Memory B cell (primary cell): ENCODE results near the gene SLC1A4.
"Not testable (repeated sequence)": the region's sequence is repeated elsewhere in the genome, so short reads cannot be mapped to it uniquely, and the experiment has no call there.

ENCODE experiments used
- ATAC-seq: fragments of 150-1000 bp; cut with Tn5 transposase; 2 replicates; pipeline ENCODE4 v1.10.0; 2021; ENCODE audit warnings: low read depth, mild to moderate bottlenecking, moderate library complexity
- DNase-seq, 2 donors: peaks; one replicate each; pipeline ENCODE4 v3.0.0; 2022; ENCODE audit warnings: low spot score in 2 of 2
- H3K27ac Mint-ChIP-seq: one replicate; pipeline ENCODE4 v1.8.0; 2022; ENCODE audit warnings: mild to moderate bottlenecking, moderate library complexity, mixed read lengths
- H3K27me3 Mint-ChIP-seq: one replicate; pipeline ENCODE4 v1.8.0; 2022; ENCODE audit warnings: mixed read lengths
- H3K36me3 Mint-ChIP-seq: one replicate; pipeline ENCODE4 v1.8.0; 2022; ENCODE audit warnings: mild to moderate bottlenecking, mixed read lengths
- H3K4me1 Mint-ChIP-seq: one replicate; pipeline ENCODE4 v1.8.0; 2022; ENCODE audit warnings: mixed read lengths
- H3K4me3 Mint-ChIP-seq: one replicate; pipeline ENCODE4 v1.8.0; 2022; ENCODE audit warnings: mild to moderate bottlenecking, moderate library complexity, mixed read lengths
- H3K9me3 Mint-ChIP-seq: one replicate; pipeline ENCODE4 v1.8.0; 2022; ENCODE audit warnings: mixed read lengths

The SLC1A4 gene

GRCh38 chr2:64952511-64953482, 36.4 kb upstream of the SLC1A4 start:
- ATAC-seq = no peak
- Mint-ChIP-seq H3K36me3 (peaks cover 6% of the 10 kb centered on the region), H3K4me3 (no peak overlapping the region), H3K27me3 (no peaks in the 10 kb centered on the region), H3K9me3 (peaks cover 3% of the 10 kb centered on the region), H3K27ac (no peak overlapping the region), H3K4me1 (peaks cover 10% of the 10 kb centered on the region)
- no peak for DNase-seq

DNA sequence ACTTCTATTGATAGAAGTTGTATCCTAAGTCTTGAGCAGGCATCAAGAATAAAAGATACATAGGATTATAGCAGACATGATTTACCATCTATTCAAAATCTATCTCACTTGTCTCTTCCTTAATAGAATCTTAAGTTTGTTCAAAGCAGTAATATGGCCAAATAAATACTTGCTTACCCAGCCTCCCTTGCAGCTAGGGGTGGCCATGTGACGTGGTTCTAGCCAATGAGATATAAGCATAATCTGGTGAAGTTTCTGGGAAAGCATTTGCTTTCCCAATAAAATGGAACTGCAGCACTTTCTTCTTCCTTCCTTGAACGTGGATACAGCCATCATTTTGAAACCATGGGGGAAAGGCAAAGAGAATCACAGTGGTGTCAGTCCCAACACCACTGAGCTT, 33.7 kb upstream of the SLC1A4 start:
- no peaks in the 10 kb centered on the region for H3K27me3 Mint-ChIP-seq
- ATAC-seq = no peak
- H3K36me3 Mint-ChIP-seq = peaks cover 11% of the 10 kb centered on the region
- peaks cover 3% of the 10 kb centered on the region for H3K9me3 Mint-ChIP-seq
- DNase-seq = no peak
- H3K27ac Mint-ChIP-seq = no peak overlapping the region
- H3K4me3 Mint-ChIP-seq = no peak overlapping the region
- peaks cover 8% of the 10 kb centered on the region for H3K4me1 Mint-ChIP-seq

DNA sequence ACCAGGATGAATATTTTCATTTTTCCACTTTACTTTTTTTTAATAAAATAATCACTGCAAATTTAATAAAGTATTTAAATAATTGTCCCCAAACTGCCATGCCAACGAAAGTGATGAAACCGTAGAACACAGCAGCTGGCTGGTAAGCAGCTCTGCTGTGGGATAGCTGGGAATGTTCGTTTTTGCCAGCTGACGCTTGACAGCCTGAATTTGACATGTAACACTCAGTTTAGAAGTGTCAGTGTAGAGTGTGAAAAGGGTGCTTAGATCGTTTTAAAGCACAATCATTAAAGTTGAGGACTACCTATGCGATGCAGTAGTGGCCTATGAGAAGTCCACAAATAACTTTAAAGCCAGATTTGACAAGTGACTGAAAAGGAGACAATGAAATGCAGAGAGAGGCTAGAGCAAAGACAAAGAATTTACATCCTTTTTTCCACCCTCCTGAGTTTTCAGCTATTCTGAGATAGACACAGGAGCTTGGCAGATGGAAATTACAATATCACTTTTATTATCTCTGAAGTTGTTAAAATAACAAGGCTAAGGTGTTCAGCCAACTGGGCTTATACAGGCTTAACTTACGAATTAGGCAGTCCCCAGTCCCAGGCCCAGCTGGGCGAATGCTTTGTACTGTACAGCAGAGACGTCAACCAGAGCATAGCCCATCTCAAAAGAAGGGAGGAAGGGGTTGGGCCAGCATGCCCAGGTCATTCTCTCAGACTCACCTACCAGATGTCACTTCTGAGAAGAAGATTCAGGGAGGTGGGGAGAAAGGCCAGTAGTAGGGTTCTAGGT, 31.9 kb upstream of the SLC1A4 start:
- no peak overlapping the region for H3K27ac Mint-ChIP-seq
- H3K36me3 Mint-ChIP-seq = peaks cover 11% of the 10 kb centered on the region
- H3K4me3 Mint-ChIP-seq = no peak overlapping the region
- H3K4me1 Mint-ChIP-seq = peaks cover 2% of the 10 kb centered on the region
- H3K27me3 Mint-ChIP-seq = no peaks in the 10 kb centered on the region
- no peak for DNase-seq
- ATAC-seq = no peak
- peaks cover 3% of the 10 kb centered on the region for H3K9me3 Mint-ChIP-seq

GRCh38 chr2:64958556-64958955, 30.6 kb upstream of the SLC1A4 start:
- ATAC-seq = no peak
- H3K4me3 Mint-ChIP-seq = no peak overlapping the region
- H3K9me3 Mint-ChIP-seq = peaks cover 3% of the 10 kb centered on the region
- DNase-seq = no peak
- no peaks in the 10 kb centered on the region for H3K27me3 Mint-ChIP-seq
- peaks cover 2% of the 10 kb centered on the region for H3K4me1 Mint-ChIP-seq
- H3K27ac Mint-ChIP-seq = no peak overlapping the region
- H3K36me3 Mint-ChIP-seq = peaks cover 11% of the 10 kb centered on the region

- ATAC-seq = no peak
- Mint-ChIP-seq H3K27me3 (no peaks in the 10 kb centered on the region), H3K4me3 (no peak overlapping the region), H3K4me1 (peaks cover 2% of the 10 kb centered on the region), H3K27ac (no peak overlapping the region), H3K36me3 (peaks cover 6% of the 10 kb centered on the region), H3K9me3 (no peaks in the 10 kb centered on the region)
- no peak for DNase-seq
These were observed 28.4 kb upstream of the SLC1A4 start for GRCh38 chr2:64960819-64961218.

GRCh38 chr2:64963138-64963537, 26.1 kb upstream of the SLC1A4 start:
- not testable (repeated sequence) for DNase-seq, H3K4me1 Mint-ChIP-seq, ATAC-seq, H3K27ac Mint-ChIP-seq, H3K36me3 Mint-ChIP-seq, H3K4me3 Mint-ChIP-seq, H3K27me3 Mint-ChIP-seq, H3K9me3 Mint-ChIP-seq

- ATAC-seq (no peak), DNase-seq (no peak)
- H3K27me3 Mint-ChIP-seq = no peaks in the 10 kb centered on the region
- H3K27ac Mint-ChIP-seq = no peak overlapping the region
- no peaks in the 10 kb centered on the region for H3K9me3 Mint-ChIP-seq
- peaks cover 4% of the 10 kb centered on the region for H3K36me3 Mint-ChIP-seq
- H3K4me3 Mint-ChIP-seq = no peak overlapping the region
- H3K4me1 Mint-ChIP-seq = no peaks in the 10 kb centered on the region
These were observed 25.5 kb upstream of the SLC1A4 start for GRCh38 chr2:64963719-64964118.

- ATAC-seq (no peak), DNase-seq (no peak)
- no peaks in the 10 kb centered on the region for H3K4me1 Mint-ChIP-seq
- peaks cover 3% of the 10 kb centered on the region for H3K36me3 Mint-ChIP-seq
- H3K9me3 Mint-ChIP-seq = no peaks in the 10 kb centered on the region
- H3K27me3 Mint-ChIP-seq = no peaks in the 10 kb centered on the region
- no peak overlapping the region for H3K4me3 Mint-ChIP-seq
- no peak overlapping the region for H3K27ac Mint-ChIP-seq
These were observed 23.2 kb upstream of the SLC1A4 start for GRCh38 chr2:64966017-64966416.

GRCh38 chr2:64966839-64967238, 22.4 kb upstream of the SLC1A4 start:
- Mint-ChIP-seq H3K27ac (no peak overlapping the region), H3K27me3 (no peaks in the 10 kb centered on the region), H3K4me3 (no peak overlapping the region), H3K36me3 (peaks cover 3% of the 10 kb centered on the region), H3K9me3 (no peaks in the 10 kb centered on the region), H3K4me1 (no peaks in the 10 kb centered on the region)
- DNase-seq = no peak
- no peak for ATAC-seq

DNA sequence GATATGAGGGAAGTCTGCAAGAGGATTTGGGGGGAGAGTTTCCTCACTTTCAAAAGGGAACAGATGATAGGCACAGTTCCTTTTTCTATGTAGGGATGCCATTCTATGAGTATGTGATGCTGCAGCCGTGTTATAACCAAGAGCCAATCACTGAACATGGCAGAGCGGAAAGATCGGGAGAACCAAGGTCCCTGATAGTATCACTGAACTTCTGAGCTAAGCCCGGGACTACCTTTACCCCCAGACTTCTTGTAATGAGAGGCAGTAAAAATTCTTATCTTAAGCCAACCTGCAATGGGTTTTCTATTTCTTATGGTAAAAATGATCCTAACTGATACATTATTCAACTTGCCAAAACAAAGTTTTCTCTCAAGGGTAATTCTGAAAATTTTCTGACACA, 21.6 kb upstream of the SLC1A4 start:
- Mint-ChIP-seq H3K27ac (no peak overlapping the region), H3K4me3 (no peak overlapping the region), H3K27me3 (no peaks in the 10 kb centered on the region), H3K36me3 (peaks cover 3% of the 10 kb centered on the region), H3K9me3 (no peaks in the 10 kb centered on the region), H3K4me1 (no peaks in the 10 kb centered on the region)
- ATAC-seq = no peak
- DNase-seq = no peak

GRCh38 chr2:64969086-64969485, 20.1 kb upstream of the SLC1A4 start:
- H3K4me1 Mint-ChIP-seq, ATAC-seq, DNase-seq, H3K27ac Mint-ChIP-seq, H3K27me3 Mint-ChIP-seq, H3K36me3 Mint-ChIP-seq, H3K9me3 Mint-ChIP-seq, H3K4me3 Mint-ChIP-seq: not testable (repeated sequence)

DNA sequence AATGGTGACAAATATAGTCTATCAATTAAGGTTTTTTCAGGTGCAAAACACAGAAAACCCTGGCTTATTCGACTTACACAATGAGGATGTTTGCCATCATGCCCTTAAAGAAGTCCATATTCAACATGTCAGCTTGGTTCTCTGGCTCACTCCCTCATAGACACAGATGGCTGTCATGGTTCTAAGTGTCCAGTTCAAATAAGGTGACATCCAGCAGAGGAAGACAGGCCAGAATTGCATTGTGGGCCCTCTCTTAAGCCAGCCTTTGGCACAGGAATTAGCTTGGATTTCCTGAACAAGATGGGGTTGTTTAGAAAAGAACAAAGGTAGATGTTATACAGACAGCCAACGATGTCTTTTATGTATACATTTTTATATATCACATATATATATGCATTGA, 18.7 kb upstream of the SLC1A4 start:
- H3K4me1 Mint-ChIP-seq = no peaks in the 10 kb centered on the region
- no peak overlapping the region for H3K4me3 Mint-ChIP-seq
- peaks cover 3% of the 10 kb centered on the region for H3K36me3 Mint-ChIP-seq
- ATAC-seq (no peak), DNase-seq (no peak)
- H3K9me3 Mint-ChIP-seq = no peaks in the 10 kb centered on the region
- no peaks in the 10 kb centered on the region for H3K27me3 Mint-ChIP-seq
- H3K27ac Mint-ChIP-seq = no peak overlapping the region

- Mint-ChIP-seq H3K4me3 (no peak overlapping the region), H3K36me3 (peaks cover 3% of the 10 kb centered on the region), H3K27me3 (no peaks in the 10 kb centered on the region), H3K27ac (no peak overlapping the region), H3K9me3 (no peaks in the 10 kb centered on the region), H3K4me1 (peaks cover 4% of the 10 kb centered on the region)
- no peak for ATAC-seq
- DNase-seq = no peak
These were observed 16.8 kb upstream of the SLC1A4 start for GRCh38 chr2:64972426-64972825.

DNA sequence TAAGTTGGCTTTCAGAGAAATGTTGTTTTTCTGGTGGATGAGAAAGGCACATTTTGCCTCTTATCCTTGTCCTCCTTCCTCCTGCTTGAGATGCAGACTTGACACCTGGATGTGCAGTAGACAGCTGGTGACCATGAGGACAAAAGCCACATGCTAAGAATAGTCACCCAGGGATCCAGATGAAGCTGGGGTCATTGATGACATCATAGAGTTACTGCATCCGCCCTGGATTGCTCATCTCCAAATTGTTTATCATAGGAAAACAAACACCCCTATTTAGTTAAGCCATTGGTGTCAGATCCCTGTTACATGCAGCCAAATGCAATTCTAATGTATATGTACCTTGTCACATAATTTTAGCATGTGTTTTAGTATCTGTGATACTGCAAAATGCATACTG, 16.3 kb upstream of the SLC1A4 start:
- DNase-seq (no peak), ATAC-seq (no peak)
- Mint-ChIP-seq H3K4me3 (no peak overlapping the region), H3K27me3 (no peaks in the 10 kb centered on the region), H3K36me3 (peaks cover 3% of the 10 kb centered on the region), H3K4me1 (peaks cover 4% of the 10 kb centered on the region), H3K9me3 (no peaks in the 10 kb centered on the region), H3K27ac (no peak overlapping the region)
